GM18907 (cell line): ENCODE data around the gene PPP6C.

ENCODE experiments used
- ATAC-seq: cut with Tn5 transposase; IDR thresholded peaks from one replicate; pipeline ENCODE4 v1.9.1; 2021; ENCODE audit warnings: mild to moderate bottlenecking, moderate library complexity; ENCODE audit not compliant: unreplicated experiment

Gene PPP6C

GRCh38 chr9:125099816-125100215 lies 89.8 kb downstream of the PPP6C start:
- ATAC-seq, result no peak
